Neural crest cell (in vitro differentiated cells): ENCODE results near the gene DISP2. TPM values are rescaled to one million over a fixed set of nuclear protein-coding genes. Genes with fewer than 3 reads are reported as not detected.

ENCODE experiments used
- DNase-seq: peaks from one replicate; pipeline ENCODE4 v3.0.0; 2021; ENCODE audit warnings: low read depth, mixed read lengths, low spot score
- H3K27ac Mint-ChIP-seq: one replicate; pipeline ENCODE4 v1.8.0; 2021; ENCODE audit warnings: mild to moderate bottlenecking, mixed read lengths; ENCODE audit not compliant: unreplicated experiment
- H3K27me3 Mint-ChIP-seq: 2 replicates; pipeline ENCODE4 v1.8.0; 2021; ENCODE audit warnings: low read depth, mild to moderate bottlenecking, mixed read lengths
- H3K36me3 Mint-ChIP-seq: 2 replicates; pipeline ENCODE4 v1.8.0; 2021; ENCODE audit warnings: low read depth, mild to moderate bottlenecking, mixed read lengths
- H3K4me1 Mint-ChIP-seq: 2 replicates; pipeline ENCODE4 v1.8.0; 2021; ENCODE audit warnings: mixed read lengths
- H3K4me3 Mint-ChIP-seq: one replicate; pipeline ENCODE4 v1.8.0; 2021; ENCODE audit warnings: mild to moderate bottlenecking, mixed read lengths
- H3K9me3 Mint-ChIP-seq: 2 replicates; pipeline ENCODE4 v1.8.0; 2021; ENCODE audit warnings: mixed read lengths
- CTCF ChIP-seq: fragments of 200-600 bp; sonication (generic); conservative IDR thresholded peaks from 2 replicates; pipeline ENCODE4 v1.5.0; 2021; ENCODE audit warnings: antibody characterized with exemption, mild to moderate bottlenecking
- total RNA-seq: library from RNA; stranded (reverse); gene quantifications from 2 replicates; pipeline ENCODE4 v1.2.1, GENCODE V29; 2021

The DISP2 gene
- total RNA-seq, 1 donor from 2014 or later = 3.1 TPM

GRCh38 chr15:40325188-40325587 is 32.8 kb upstream of the DISP2 start:
- Mint-ChIP-seq H3K9me3 (no peaks in the 10 kb centered on the region), H3K4me3 (peak overlapping the region; percentile 88), H3K4me1 (peaks cover 60% of the 10 kb centered on the region), H3K27ac (no peak overlapping the region), H3K36me3 (no peaks in the 10 kb centered on the region), H3K27me3 (peaks cover 23% of the 10 kb centered on the region)
- no peak for DNase-seq
- no peak for TF ChIP-seq CTCF

- TF ChIP-seq CTCF = no peak
- no peak for DNase-seq
- Mint-ChIP-seq H3K27ac (no peak overlapping the region), H3K4me3 (peak overlapping the region; percentile 88), H3K9me3 (no peaks in the 10 kb centered on the region), H3K27me3 (peaks cover 22% of the 10 kb centered on the region), H3K4me1 (peaks cover 65% of the 10 kb centered on the region), H3K36me3 (no peaks in the 10 kb centered on the region)
These were observed 32.3 kb upstream of the DISP2 start for GRCh38 chr15:40325700-40326099.

GRCh38 chr15:40327457-40327856 is 30.6 kb upstream of the DISP2 start:
- no peak overlapping the region for H3K27ac Mint-ChIP-seq
- TF ChIP-seq CTCF = no peak
- no peak for DNase-seq
- peaks cover 61% of the 10 kb centered on the region for H3K4me1 Mint-ChIP-seq
- H3K36me3 Mint-ChIP-seq = no peaks in the 10 kb centered on the region
- peaks cover 10% of the 10 kb centered on the region for H3K27me3 Mint-ChIP-seq
- no peaks in the 10 kb centered on the region for H3K9me3 Mint-ChIP-seq
- peak overlapping the region; percentile 88 for H3K4me3 Mint-ChIP-seq

GRCh38 chr15:40328176-40328575 is 29.8 kb upstream of the DISP2 start:
- no peak for TF ChIP-seq CTCF
- Mint-ChIP-seq H3K27me3 (peaks cover 5% of the 10 kb centered on the region), H3K4me3 (peak overlapping the region; percentile 88), H3K4me1 (peaks cover 59% of the 10 kb centered on the region), H3K9me3 (no peaks in the 10 kb centered on the region), H3K36me3 (no peaks in the 10 kb centered on the region), H3K27ac (no peak overlapping the region)
- no peak for DNase-seq

- peak overlapping the region; percentile 17 for H3K4me3 Mint-ChIP-seq
- H3K9me3 Mint-ChIP-seq = no peaks in the 10 kb centered on the region
- peaks cover 58% of the 10 kb centered on the region for H3K4me1 Mint-ChIP-seq
- no peaks in the 10 kb centered on the region for H3K36me3 Mint-ChIP-seq
- no peak for TF ChIP-seq CTCF
- no peak overlapping the region for H3K27ac Mint-ChIP-seq
- H3K27me3 Mint-ChIP-seq = peaks cover 3% of the 10 kb centered on the region
- no peak for DNase-seq
These were observed 29.3 kb upstream of the DISP2 start for GRCh38 chr15:40328751-40329150.

GRCh38 chr15:40329804-40330203 is 28.2 kb upstream of the DISP2 start:
- Mint-ChIP-seq H3K9me3 (no peaks in the 10 kb centered on the region), H3K36me3 (no peaks in the 10 kb centered on the region), H3K27me3 (peaks cover 3% of the 10 kb centered on the region), H3K4me3 (no peak overlapping the region), H3K27ac (no peak overlapping the region), H3K4me1 (peaks cover 61% of the 10 kb centered on the region)
- no peak for TF ChIP-seq CTCF
- DNase-seq = no peak
